HG02678 (cell line): Measurements from ENCODE around the gene CEP41.
"Not testable (repeated sequence)": the region's sequence is repeated elsewhere in the genome, so short reads cannot be mapped to it uniquely, and the experiment has no call there.

Experiments used
- ATAC-seq: cut with Tn5 transposase; IDR thresholded peaks from one replicate; pipeline ENCODE4 v1.9.1; 2021; ENCODE audit warnings: mild to moderate bottlenecking, moderate library complexity; ENCODE audit not compliant: unreplicated experiment

CEP41 gene

GRCh38 chr7:130463553-130464434 lies 23.0 kb upstream of the CEP41 start:
- no peak for ATAC-seq

GRCh38 chr7:130461272-130461671 lies 20.5 kb upstream of the CEP41 start:
- no peak for ATAC-seq

- ATAC-seq: peak; percentile 75
Measured at GRCh38 chr7:130458257-130458656, 17.4 kb upstream of the CEP41 start.

- no peak for ATAC-seq
Measured at GRCh38 chr7:130454959-130455358, 14.1 kb upstream of the CEP41 start.

- ATAC-seq: no peak
Measured at GRCh38 chr7:130452951-130453350, 12.1 kb upstream of the CEP41 start.

- ATAC-seq: not testable (repeated sequence)
Measured at GRCh38 chr7:130451344-130451743, 10.5 kb upstream of the CEP41 start.

GRCh38 chr7:130446259-130446658 lies 5.4 kb upstream of the CEP41 start:
- no peak for ATAC-seq

- ATAC-seq: no peak
Measured at GRCh38 chr7:130444751-130445407, 4.1 kb upstream of the CEP41 start.

- ATAC-seq: no peak
Measured at GRCh38 chr7:130444234-130444633, 3.4 kb upstream of the CEP41 start.

- no peak for ATAC-seq
Measured at GRCh38 chr7:130442601-130443000, 1.8 kb upstream of the CEP41 start.

GRCh38 chr7:130441408-130441869 lies 623 bp upstream of the CEP41 start:
- no peak for ATAC-seq

- ATAC-seq: no peak
Measured at GRCh38 chr7:130436253-130436652, 4.6 kb downstream of the CEP41 start.

GRCh38 chr7:130435311-130435854 lies 5.4 kb downstream of the CEP41 start:
- no peak for ATAC-seq

- no peak for ATAC-seq
Measured at GRCh38 chr7:130433301-130433700, 7.5 kb downstream of the CEP41 start.

- ATAC-seq: no peak
Measured at GRCh38 chr7:130432886-130433285, 7.9 kb downstream of the CEP41 start.

GRCh38 chr7:130430841-130431666 lies 9.8 kb downstream of the CEP41 start:
- no peak for ATAC-seq

- no peak for ATAC-seq
Measured at GRCh38 chr7:130430115-130430514, 10.7 kb downstream of the CEP41 start.

GRCh38 chr7:130429019-130429418 lies 11.8 kb downstream of the CEP41 start:
- no peak for ATAC-seq

- no peak for ATAC-seq
Measured at GRCh38 chr7:130426564-130426963, 14.3 kb downstream of the CEP41 start.

- no peak for ATAC-seq
Measured at GRCh38 chr7:130425796-130426195, 15.0 kb downstream of the CEP41 start.

GRCh38 chr7:130423501-130424037 lies 17.2 kb downstream of the CEP41 start:
- ATAC-seq: no peak
